SHP77 treated with DMSO at 0.1 percent for 48 hours (cell line): ENCODE results near the gene ZNRF1.
A peak's percentile ranks its signal among the peaks of the same experiment; 100 is the strongest.

Experiments used
- DNase-seq: peaks from one replicate; lab custom pipeline; 2025; lab: John Stamatoyannopoulos, UW

ZNRF1 gene

GRCh38 chr16:75099738-75100602 is 101.1 kb downstream of the ZNRF1 start:
- DNase-seq, result no peak

- no peak for DNase-seq
Measured at GRCh38 chr16:75100603-75100990, 101.8 kb downstream of the ZNRF1 start.

GRCh38 chr16:75101635-75102034 is 102.8 kb downstream of the ZNRF1 start:
- no peak for DNase-seq

- DNase-seq, result no peak
Measured at GRCh38 chr16:75102595-75102994, 103.8 kb downstream of the ZNRF1 start.

- no peak for DNase-seq
Measured at GRCh38 chr16:75103994-75104393, 105.2 kb downstream of the ZNRF1 start.

GRCh38 chr16:75104836-75105235 is 106.0 kb downstream of the ZNRF1 start:
- no peak for DNase-seq

- DNase-seq, result no peak
Measured at GRCh38 chr16:75105306-75106061, 106.7 kb downstream of the ZNRF1 start.

- DNase-seq, result no peak
Measured at GRCh38 chr16:75106351-75107274, 107.8 kb downstream of the ZNRF1 start.

- no peak for DNase-seq
Measured at GRCh38 chr16:75107505-75107904, 108.7 kb downstream of the ZNRF1 start.

- peak; percentile 84 for DNase-seq
Measured at GRCh38 chr16:75108792-75109731, 110.2 kb downstream of the ZNRF1 start.

- peak; percentile 60 for DNase-seq
Measured at GRCh38 chr16:75109732-75110243, 111.0 kb downstream of the ZNRF1 start.

- DNase-seq, result peak; percentile 74
Measured at GRCh38 chr16:75110637-75111513, 112.1 kb downstream of the ZNRF1 start.

GRCh38 chr16:75111514-75111940 is 112.7 kb downstream of the ZNRF1 start:
- no peak for DNase-seq

GRCh38 chr16:75111961-75112733 is 113.3 kb downstream of the ZNRF1 start:
- no peak for DNase-seq

GRCh38 chr16:75112734-75113491 is 114.1 kb downstream of the ZNRF1 start:
- no peak for DNase-seq

GRCh38 chr16:75113541-75114121 is 114.8 kb downstream of the ZNRF1 start:
- no peak for DNase-seq

- DNase-seq, result no peak
Measured at GRCh38 chr16:75114179-75114945, 115.5 kb downstream of the ZNRF1 start.
